GM19025 (cell line): ENCODE results near the gene ESPL1.

ENCODE experiments used
- ATAC-seq: cut with Tn5 transposase; IDR thresholded peaks from one replicate; pipeline ENCODE4 v1.9.1; 2021; ENCODE audit warnings: mild to moderate bottlenecking, low read depth, moderate library complexity; ENCODE audit not compliant: unreplicated experiment

ESPL1 gene

DNA sequence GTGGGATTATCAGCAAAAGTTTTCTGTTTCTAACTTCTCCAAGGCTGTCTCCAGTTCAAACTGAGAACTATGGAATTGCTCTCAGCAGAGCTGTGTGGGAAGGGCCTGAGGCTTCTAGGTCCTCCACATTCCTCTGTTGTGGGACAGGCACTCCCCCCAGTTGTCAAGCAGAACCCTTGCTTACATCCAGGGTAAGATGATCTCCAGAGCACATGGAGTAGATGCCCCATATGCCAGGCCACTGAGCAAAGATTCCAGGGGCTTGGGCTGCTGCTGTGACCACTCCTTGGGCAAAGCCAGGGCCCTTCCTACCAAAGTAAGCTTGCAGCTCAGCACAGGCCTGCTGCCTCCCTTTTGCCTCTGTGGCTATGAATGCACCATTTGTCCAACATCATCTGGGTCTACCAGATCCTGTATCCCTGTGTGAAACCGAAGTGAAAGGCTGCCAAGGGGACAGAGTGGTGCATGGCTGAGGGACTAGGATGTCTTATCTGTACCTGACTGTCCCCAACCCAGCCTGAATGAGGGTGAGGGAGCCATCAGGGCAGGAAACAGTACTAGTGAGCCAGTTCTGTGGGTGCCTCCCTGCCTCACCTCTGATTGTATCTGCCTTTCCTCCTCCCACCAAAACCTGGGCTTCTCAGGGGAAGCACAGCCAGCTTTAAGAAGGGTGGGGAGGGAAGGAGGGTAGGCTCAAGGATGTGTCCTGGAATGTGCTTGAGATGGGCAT is 13.1 kb upstream of the ESPL1 start:
- no peak for ATAC-seq

DNA sequence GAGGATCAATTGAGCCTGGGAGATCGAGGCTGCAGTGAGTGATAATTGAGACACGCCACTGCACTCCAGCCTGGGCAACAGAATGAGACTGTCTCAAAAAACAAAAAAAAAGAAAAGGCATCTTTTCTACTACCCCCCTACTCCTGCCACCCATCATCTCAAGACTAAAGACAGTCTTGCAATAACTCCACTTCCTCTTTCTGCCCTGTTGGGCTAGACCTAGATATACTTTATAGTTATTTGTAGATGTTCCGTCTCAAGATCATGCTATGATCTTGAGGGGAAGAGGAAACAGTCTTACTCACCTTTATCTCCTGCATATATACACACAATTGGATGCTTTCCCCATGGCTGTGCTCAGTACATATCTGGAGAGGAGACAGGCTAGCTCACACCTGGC is 12.1 kb upstream of the ESPL1 start:
- no peak for ATAC-seq

DNA sequence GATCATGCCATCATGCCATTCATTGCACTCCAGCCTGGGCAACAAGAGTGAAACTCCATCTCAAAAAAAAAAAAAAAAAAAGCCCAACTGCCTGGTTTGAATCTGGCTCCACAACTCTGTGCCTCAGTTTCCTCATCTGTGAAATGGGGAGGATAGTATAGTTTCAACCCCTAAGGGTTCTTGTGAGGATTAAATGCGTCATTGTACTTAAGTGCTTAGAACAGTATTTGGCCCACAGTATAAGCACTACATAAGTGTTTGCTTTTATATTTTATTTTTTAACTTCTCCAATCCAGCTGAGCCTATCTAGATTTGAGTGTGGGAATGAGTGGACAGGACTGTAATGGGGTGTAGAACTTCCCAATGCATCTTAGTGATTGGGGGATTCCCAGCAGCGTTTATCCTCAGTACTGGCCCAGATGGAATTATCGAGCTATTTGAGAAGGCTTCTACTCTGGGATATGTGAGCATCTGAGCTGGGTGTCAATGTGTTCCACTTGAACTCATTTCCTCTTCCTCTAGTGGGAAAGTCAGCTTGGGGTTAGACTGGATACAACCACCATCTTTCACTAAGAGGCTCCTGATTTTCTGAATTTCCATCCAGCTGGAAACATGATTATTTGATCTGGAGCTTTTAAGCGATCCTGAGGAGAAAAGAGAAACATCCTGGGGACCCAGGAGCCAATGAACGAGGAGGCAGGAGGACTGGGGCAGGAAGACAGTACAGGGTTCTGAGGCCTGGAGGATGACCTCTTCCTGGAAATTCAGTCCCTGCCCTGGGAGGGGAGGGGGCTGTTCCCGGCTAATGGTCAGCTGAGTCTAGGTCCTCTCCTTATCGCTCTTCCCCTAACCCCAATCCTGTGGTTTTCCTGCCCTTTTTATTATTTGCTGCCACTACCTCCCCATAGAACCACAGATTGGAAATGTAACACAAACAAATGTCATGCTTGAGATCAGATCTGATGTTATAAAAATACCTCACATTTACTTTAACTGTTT is 9.3 kb upstream of the ESPL1 start:
- ATAC-seq: no peak

DNA sequence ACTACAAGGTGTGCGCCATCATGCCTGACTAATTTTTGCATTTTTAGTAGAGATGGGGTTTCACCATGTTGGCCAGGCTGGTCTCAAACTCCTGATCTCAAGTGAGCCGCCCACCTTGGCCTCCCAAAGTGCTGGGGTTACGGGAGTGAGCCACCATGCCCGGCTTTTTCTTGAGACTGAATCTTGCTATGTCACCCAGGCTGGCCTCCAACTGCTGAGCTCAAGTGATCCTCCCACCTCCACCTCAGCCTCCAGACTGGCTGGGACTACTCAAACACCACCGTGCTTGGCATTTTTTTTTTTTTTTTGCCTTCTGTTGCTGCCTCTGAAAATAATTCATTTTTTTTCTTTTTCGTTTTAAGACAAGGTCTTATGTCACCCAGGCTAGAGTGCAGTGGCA is 8.2 kb upstream of the ESPL1 start:
- ATAC-seq: no peak

DNA sequence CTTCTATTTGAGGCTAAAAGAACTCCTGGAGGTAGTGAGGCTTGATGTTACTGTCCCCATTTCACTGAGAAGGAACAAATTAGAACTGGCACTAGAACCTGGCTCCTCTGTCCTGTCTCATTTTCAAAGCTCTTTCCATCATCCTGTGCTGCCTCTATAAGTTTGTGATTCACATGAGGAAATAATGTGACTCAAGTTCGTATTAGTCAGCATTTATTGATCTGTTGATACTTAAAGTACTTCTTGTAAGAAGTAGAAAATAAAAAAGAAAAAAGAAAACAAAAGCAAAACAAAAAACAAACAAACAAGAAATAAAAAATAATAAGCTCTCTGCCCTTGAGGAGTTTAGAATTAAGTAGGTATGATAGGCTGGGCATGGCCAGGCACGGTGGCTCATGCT is 2.3 kb upstream of the ESPL1 start:
- ATAC-seq: no peak

DNA sequence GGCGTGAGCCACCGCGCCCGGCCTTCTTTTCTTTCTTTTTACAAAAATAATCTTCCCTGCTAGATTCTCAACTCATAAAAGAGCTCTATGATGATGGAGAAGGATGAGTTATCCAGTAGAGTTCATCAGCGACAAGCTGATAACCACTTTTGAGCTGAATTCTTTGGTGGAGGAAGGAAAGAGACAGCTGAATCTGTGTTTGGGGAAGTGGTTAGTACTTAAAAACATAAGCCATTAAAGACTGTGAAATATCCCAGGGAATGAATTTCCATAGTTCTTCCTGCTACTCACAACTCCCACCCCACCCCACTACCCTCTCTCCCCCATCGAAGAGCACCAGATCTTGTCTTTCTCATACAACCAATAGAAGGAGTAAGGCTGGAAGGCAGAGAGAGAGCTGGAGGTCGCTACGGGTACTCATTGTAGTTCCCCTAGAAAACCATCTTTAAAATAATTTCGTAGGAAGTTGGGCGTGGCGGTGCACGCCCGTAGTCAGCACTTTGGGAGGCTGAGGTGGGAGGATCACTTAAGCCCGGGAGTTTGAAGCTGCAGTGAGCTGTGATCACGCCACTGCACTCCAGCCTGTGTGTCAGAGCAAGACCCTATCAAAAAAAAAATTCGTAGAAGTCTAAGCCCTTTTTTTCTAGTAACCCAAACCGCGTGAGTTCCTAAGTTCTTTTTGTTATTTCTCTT is 647 bp upstream of the ESPL1 start:
- ATAC-seq: no peak

DNA sequence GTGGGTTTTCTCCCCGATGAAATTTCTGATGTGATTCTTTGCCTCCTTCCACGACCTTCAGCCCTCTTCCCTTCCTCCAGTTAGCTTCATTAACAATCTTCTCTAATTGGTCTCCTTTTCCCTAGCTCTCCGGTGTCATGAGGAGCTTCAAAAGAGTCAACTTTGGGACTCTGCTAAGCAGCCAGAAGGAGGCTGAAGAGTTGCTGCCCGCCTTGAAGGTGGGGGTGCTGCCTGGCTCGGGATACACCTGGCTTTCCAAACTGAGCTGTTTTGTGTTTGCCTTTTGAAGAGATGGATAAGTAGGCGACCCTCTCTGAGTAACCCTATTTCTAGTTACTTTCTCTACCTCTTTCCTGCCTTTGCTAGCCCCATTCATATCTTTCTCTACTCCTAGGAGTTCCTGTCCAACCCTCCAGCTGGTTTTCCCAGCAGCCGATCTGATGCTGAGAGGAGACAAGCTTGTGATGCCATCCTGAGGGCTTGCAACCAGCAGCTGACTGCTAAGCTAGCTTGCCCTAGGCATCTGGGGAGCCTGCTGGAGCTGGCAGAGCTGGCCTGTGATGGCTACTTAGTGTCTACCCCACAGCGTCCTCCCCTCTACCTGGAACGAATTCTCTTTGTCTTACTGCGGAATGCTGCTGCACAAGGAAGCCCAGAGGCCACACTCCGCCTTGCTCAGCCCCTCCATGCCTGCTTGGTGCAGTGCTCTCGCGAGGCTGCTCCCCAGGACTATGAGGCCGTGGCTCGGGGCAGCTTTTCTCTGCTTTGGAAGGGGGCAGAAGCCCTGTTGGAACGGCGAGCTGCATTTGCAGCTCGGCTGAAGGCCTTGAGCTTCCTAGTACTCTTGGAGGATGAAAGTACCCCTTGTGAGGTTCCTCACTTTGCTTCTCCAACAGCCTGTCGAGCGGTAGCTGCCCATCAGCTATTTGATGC is 797 bp downstream of the ESPL1 start:
- no peak for ATAC-seq

DNA sequence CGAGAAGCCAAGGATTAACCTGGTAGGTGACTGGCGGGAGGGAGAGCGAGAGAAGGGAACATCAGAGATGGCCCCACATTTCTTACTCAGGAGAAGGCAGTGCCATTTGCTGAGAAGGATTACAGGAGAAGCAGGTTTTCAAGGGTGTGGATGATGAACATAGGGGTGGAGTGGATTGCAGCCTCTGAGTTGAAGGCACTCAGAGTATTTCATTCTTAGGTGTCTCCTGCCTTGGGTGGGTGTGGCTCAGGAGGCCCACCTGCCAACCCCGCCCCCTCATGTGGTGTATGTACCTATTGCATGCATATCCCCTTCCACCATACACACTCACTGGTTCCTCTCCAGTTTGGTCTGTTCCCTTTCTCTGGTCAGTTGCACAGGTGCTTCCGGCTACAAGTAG is 6.3 kb downstream of the ESPL1 start:
- no peak for ATAC-seq

DNA sequence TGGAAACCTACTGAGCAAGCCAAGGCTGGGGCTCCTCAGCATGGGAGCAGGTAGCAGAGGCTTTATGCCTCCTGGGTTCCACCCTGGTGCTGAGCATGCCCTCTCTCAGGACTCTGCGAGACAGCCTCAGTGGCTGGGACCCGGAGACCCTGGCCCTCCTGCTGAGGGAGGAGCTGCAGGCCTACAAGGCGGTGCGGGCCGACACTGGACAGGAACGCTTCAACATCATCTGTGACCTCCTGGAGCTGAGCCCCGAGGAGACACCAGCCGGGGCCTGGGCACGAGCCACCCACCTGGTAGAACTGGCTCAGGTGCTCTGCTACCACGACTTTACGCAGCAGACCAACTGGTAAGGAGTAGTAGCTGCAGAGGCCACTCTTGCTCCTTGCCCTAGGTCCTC is 8.4 kb downstream of the ESPL1 start:
- ATAC-seq: no peak

DNA sequence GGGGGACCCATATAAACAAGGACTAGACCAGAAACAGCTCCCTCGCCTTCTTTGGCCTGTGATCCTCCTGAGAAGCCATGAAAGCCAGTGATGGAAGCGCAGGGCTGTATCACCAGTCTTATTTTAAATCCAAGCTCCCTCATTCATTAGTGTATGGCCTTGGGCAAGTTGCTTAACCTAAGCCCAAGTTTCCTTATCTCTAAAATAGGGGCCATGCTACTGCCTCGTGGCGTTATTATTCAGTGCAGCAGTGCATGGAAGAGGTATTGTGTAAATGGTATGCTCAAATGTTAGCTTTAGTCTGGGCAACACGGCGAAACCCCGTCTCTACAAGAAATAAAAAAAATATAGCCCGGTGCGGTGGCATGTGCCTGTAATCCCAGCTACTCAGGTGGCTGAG is 9.9 kb downstream of the ESPL1 start:
- ATAC-seq: no peak

DNA sequence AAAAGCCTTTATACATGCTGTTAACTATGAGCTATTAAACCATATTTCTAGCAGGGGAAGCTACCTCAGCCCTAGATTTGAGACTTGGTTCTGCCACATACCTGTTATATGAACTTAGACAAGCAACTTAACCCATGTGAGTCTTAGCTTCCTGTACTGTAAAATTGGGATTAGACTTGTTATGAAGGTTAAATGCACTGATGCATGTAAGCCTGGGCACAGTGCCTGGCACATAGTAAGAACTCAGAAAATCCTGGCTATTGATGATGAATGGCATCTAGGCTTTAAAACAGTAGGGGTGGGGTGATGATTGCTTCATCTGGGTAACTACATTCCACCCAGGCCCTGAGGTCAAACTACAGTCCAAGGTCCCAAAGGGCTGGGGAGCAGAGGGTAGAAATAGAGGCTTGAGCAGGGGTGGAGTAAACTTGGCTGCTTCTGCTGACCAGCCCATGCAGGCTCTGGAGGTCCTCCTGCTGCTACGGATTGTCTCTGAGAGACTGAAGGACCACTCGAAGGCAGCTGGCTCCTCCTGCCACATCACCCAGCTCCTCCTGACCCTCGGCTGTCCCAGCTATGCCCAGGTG is 11.3 kb downstream of the ESPL1 start:
- no peak for ATAC-seq

DNA sequence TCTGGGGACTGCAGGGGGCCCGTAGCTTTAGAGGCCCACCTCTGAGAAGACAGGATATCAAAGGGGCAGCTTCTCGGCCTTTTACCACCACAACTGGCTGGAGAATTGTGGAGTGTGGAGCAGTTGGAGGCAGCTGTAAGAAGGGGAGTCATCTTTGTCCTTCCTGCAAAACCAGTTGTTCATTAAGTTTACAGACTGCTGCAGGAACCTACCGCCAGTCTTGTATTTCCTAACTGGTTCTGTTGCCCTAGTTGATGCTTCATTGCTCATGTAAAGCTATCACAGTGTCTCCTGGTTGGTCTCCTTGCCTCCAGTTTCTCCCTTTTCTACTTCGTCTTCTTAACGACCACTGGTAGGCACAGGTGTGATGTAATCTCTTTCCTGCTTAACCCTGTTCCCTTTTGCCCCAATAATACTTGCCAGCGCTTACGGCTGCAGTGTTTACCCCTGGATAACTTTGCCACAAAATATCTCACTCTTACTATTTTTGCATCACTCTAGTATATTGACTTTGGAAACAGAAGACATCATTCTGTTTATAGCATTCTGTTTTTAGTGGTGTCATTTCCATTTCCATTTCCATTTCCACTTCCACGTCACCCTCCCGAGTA is 11.9 kb downstream of the ESPL1 start:
- no peak for ATAC-seq

DNA sequence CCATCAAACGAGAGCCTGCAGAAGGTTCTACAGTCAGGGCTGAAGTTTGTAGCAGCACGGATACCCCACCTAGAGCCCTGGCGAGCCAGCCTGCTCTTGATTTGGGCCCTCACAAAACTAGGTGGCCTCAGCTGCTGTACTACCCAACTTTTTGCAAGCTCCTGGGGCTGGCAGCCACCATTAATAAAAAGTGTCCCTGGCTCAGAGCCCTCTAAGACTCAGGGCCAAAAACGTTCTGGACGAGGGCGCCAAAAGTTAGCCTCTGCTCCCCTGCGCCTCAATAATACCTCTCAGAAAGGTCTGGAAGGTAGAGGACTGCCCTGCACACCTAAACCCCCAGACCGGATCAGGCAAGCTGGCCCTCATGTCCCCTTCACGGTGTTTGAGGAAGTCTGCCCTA is 18.3 kb downstream of the ESPL1 start:
- ATAC-seq: no peak

DNA sequence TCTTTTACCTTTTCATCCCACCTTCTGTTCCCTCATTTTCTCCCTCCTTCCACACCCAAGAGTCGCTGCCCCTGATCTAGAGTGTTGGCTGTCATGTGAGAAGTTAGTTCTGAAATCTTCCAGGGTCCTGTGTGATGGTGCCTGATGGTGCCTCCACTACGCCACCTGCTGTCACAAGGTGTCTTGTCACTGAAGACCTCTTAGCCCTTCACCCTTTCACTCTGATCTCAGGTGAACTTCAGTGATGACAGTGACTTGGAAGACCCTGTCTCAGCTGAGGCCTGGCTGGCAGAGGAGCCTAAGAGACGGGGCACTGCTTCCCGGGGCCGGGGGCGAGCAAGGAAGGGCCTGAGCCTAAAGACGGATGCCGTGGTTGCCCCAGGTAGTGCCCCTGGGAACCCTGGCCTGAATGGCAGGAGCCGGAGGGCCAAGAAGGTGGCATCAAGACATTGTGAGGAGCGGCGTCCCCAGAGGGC is 19.7 kb downstream of the ESPL1 start:
- no peak for ATAC-seq

DNA sequence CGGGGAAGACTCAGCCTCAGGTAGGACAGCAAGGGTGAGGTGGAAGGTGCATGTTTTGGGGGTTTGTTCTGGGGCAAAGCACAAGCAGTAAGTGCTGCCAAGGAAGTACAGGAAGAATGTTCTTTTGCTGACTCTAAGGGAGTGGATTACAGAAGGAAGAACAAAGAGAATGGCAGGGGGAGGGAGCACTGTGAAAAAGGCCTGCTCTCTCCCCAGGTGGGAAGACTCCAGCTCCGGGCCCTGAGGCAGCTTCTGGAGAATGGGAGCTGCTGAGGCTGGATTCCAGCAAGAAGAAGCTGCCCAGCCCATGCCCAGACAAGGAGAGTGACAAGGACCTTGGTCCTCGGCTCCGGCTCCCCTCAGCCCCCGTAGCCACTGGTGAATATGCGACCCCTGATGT is 20.2 kb downstream of the ESPL1 start:
- ATAC-seq: no peak

DNA sequence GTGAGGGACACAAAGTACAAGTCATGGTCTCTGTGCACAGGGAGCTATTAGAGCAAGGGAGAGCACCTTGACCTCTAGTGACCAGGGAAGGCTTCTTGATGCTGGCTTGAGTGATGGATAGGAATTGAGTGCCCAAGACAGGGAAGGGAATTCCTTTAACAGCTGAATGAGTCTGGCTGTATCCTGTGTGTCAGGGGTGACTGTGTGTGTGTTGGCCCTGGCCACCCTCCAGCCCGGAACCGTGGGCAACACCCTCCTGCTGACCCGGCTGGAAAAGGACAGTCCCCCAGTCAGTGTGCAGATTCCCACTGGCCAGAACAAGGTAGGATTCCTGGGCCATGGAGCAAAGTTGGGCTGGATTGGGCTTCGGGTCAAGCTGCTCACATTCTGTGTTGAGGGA is 21.8 kb downstream of the ESPL1 start:
- no peak for ATAC-seq

DNA sequence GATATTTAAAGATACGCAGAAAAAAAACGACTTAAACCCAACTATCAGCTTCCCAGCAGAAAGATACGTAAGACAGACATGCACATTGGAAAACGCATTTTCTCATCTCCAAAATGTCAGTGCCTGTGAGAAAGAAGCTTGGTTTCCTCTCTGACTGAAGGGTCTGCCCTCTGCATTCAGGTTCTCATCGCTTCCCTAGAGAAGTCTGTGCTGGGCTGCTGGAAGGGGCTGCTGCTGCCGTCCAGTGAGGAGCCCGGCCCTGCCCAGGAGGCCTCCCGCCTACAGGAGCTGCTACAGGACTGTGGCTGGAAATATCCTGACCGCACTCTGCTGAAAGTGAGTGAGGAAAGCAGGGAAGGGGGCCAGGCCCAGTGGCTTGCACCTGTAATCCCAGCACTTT is 22.6 kb downstream of the ESPL1 start:
- ATAC-seq: no peak

DNA sequence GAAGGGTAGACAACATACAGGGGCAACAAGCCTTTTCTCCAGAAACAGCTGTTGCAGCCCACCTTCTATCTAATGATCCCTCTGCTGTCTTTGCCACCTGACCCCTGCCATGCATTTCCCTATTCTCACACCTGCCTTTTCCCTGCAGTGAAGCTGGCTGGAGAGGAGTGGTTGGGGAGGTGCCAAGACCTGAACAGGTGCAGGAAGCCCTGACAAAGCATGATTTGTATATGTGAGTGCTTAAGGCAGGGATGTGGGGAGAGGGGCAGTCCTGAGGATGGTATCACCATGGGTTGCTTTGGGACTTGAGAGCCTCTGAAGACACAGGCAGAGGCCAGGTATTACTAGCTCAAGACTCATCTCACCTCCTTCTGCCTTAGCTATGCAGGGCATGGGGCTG is 24.3 kb downstream of the ESPL1 start:
- no peak for ATAC-seq
